ENCODE results near the gene APAF1.

- TF ChIP-seq SIN3A (IDR thresholded peaks at IDR 0.05; ENCODE audit: borderline replicate concordance, low read depth, low read length) (no peak), TAF1 (IDR thresholded peaks at IDR 0.05; ENCODE audit: borderline replicate concordance, low read depth, low read length) (no peak), GABPA (IDR thresholded peaks at IDR 0.05; ENCODE audit: low read depth) (no peak), CTCF (IDR thresholded peaks at IDR 0.05) (no peak), YY1 (IDR thresholded peaks at IDR 0.05; ENCODE audit: low read depth) (no peak), ZBTB33 (IDR thresholded peaks at IDR 0.05; ENCODE audit: borderline replicate concordance, low read depth) (no peak), POLR2AphosphoS5 (IDR thresholded peaks at IDR 0.05; ENCODE audit: low read depth, low read length) (no peak), RFX5 (IDR thresholded peaks at IDR 0.05; ENCODE audit: low read length) (no peak), SMC3 (IDR thresholded peaks at IDR 0.05; ENCODE audit: low read depth, low read length) (no peak)
Observed at GRCh38 chr12:98618952-98619351, 26.1 kb upstream of the APAF1 start.

Data from SK-N-SH (cell line).